Activated T-cell treated with anti-CD3 and anti-CD28 coated beads for 24 hours (primary cell): ENCODE measurements around the gene SCYL2.
A peak's percentile ranks its signal among the peaks of the same experiment; 100 is the strongest.
"Not testable (repeated sequence)": the region's sequence is repeated elsewhere in the genome, so short reads cannot be mapped to it uniquely, and the experiment has no call there.

Source experiments
- DNase-seq: peaks from one replicate; pipeline ENCODE4 v3.0.0-alpha.2; 2020; ENCODE audit warnings: low read depth

The SCYL2 gene, protein sequence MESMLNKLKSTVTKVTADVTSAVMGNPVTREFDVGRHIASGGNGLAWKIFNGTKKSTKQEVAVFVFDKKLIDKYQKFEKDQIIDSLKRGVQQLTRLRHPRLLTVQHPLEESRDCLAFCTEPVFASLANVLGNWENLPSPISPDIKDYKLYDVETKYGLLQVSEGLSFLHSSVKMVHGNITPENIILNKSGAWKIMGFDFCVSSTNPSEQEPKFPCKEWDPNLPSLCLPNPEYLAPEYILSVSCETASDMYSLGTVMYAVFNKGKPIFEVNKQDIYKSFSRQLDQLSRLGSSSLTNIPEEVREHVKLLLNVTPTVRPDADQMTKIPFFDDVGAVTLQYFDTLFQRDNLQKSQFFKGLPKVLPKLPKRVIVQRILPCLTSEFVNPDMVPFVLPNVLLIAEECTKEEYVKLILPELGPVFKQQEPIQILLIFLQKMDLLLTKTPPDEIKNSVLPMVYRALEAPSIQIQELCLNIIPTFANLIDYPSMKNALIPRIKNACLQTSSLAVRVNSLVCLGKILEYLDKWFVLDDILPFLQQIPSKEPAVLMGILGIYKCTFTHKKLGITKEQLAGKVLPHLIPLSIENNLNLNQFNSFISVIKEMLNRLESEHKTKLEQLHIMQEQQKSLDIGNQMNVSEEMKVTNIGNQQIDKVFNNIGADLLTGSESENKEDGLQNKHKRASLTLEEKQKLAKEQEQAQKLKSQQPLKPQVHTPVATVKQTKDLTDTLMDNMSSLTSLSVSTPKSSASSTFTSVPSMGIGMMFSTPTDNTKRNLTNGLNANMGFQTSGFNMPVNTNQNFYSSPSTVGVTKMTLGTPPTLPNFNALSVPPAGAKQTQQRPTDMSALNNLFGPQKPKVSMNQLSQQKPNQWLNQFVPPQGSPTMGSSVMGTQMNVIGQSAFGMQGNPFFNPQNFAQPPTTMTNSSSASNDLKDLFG

DNA sequence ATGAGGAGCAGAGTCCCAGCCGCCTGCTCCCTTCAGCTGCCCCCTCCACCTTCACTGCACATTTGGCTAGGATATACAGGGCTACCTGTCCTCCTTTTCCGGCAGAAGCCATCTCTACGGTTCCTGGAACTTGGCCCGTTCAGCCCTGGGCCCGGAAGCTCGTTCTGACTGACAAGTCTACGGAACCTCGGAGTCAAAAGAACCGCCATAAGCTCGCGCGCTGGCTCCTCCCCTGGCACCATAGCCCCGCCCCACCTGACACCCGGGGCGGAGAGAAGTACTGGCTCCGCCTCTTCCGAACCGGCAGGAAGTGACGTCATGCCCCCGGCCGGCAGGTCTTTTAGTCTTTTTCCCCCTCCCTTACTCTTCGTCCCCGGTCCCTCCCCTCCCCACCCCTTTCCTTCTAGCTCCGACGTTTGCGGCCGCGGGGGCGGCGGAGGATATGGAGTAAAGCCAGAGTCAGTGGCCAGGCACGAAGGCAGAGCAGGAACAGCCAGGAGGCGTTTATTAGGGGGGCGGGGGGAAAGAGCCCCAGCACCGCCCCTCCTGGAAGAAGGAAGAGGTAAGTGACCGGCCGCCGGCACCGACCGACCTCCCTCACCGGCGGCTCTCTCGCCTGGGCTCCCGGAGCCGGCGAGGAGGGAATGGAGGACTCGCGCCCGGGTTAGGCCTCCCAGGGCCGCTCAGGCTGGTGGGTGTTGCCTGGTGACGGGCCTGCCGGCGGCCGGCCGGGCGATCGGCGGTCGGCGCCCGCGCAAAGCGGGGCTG is at the start of gene SCYL2, which contains the start of gene DEPDC4:
TSS of gene SCYL2 (plus strand) at position 343 of the 768 bp plus-strand sequence. CDS start 15,794 bp downstream, outside the sequence.
TSS of gene DEPDC4 (minus strand) at position 245 of the 768 bp plus-strand sequence. CDS start at position 242, 3 bp downstream.
- DNase-seq: peak; percentile 89

DNA sequence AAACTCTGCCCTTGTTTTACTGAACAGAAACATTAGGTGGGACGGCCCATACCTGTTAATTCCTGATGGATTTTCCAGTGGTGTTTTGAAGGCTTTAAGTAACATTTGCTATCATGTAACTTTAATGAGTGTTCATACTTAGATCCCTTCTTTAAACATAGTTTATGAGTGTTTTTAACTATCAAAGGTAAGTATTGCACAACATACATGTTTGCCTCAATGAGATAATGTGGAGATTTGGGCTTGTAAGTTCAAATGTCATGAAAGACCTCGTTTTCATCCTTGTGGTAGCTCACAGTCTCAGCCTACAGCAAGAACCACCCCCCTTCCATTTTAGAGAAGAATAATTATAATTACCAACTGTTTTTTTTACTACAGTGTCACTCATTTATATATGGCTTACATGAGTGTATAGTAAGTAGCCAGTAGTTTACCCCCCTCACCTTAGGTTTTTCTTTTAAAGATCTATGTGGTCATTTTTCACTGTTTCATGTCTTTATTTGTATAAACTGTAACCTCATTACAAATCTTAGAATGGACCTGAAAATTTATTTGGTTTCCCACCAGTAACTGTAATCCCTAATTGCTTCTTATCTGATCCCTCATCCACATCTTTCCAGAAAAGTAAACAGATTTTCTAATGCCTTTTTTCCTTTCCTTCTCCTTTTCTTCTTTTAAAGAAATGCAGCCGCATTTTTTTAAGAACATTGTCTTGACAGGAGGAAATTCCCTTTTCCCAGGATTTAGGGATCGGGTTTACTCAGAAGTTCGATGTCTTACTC is 47.5 kb upstream of the SCYL2 start:
- no peak for DNase-seq

DNA sequence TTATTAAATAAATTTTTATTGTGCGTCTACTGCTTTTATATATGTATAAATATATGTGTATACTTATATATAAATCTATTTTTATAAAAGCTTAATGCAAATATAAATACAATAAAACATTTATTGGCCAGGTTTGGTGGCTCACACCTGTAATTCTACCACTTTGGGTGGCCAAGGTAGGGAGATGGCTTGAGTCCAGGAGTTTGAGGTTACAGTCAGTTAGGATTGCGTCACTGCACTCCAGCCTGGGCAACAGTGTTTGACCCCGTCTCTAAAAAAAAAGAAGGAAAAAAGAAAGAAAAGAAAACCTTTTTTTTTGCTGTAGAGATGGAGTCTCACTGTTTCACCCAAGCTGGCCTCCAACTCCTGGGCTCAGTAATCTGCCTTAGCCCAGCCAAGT is 45.5 kb upstream of the SCYL2 start:
- DNase-seq: no peak

DNA sequence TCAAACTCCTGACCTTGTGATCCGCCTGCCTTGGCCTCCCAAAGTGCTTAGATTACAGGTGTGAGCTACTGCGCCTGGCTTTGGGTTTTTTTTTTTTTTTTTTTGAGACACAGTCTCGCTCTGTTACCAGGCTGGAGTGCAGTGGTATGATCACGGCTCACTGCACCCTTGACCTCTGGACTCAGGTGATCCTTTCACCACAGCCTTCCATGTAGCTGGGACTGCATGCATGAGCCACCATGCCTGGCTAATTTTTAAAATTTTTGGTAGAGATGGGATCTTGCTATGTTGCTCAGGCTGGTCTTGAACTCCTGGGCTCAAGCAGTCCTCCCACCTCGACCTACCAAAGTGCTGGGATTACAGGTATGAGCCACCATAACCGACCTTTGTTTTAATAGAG is 44.8 kb upstream of the SCYL2 start:
- DNase-seq: not testable (repeated sequence)

DNA sequence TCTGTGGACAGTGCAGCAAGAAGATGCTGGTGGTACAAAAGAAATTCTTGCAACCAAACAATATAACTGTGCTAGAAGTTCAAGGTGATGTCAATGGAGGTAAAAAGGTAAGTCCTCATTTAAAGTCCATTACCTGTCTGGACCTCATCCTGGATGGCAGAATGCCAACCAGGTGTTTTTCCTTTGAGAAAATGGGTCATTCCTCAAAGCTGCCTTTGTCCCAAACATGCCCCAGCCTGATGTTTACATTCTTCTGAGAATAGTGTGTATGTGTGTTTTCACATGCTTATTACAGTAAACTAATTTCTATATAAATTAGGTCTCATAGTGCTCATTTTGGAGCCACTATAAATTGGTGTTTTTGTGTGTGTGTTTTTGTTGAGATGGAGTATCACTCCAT is 41.5 kb upstream of the SCYL2 start:
- DNase-seq: no peak

DNA sequence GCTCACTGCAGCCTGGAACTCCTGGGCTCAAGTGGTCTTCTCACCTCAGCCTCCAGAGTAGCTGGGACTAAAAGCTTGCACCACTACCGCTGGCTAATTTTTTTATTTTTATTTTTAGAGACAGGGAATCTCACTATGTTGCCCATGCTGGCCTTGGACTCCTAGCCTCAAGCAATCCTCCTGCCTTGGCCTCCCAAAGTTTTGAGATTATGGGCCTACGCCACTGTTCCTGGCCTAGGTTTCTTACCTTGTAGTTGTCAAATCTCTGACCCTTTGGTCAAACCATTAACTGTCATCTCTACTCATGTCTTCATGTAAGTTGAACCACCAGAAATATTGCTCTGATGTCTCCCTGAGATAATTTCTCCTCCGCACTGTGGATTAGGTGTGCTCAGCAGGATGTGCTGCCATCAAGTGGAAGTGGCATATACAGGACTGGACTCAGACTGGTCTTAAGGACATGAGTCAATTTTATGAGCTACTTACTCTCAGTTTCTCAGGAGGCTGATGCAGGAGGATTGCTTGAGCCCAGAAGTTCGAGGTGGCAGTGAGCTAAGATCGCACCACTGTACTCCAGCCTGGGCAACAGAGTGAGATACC is 37.8 kb upstream of the SCYL2 start:
- DNase-seq: no peak

DNA sequence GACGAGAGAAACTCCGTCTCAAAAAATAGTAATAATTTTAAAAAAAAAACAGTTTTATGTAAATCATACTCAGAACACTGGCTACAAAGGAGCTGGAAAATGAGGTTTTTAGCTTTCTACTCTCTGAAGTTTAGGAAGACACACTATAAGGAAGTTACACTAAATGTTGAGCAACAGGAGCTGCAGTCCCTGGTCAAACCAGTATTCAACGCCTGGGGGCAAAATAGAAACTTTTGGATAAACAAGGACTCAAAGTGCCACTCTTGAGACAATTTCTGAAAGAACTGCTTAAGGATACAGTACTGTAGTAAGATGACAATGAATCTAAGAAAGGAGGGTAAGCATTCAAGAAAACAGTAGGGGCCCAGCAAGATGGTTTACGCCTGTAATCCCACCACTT is 37.1 kb upstream of the SCYL2 start:
- DNase-seq: no peak

DNA sequence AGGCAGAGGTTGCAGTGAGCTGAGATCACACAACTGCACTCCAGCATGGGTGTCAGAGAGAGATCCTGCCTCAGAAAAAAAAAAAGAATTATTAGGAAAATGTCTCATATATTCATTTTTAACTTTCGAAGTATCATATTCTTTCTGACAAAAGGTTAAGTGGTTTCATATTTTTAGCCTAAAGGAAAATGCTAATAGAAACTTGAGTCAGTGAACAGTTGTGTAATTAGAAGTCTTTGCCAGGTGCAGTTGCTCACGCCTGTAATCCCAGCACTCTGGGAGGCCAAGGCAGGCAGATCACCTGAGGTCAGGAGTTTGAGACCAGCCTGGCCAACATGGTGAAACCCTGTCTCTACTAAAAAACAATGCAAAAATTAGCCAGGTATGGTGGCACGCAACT is 35.1 kb upstream of the SCYL2 start:
- not testable (repeated sequence) for DNase-seq

DNA sequence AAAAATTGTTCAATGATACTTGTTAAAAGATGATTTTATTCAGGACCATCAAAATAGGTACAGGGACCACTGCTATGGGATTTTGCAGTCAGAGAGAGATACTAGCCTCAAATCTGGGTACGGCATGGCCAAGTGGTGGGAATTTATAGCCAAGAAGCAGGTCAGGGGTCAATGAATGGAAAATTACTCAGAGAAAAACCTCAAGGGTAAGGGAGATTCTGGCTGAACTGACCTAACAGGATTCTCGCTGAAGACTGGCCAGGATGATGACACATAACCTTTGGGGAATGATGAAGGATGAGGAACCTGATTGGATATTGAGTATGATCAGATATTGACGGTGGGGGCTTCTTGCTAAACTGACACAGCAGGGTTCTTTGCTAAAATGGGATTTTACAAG is 32.8 kb upstream of the SCYL2 start:
- DNase-seq: no peak

DNA sequence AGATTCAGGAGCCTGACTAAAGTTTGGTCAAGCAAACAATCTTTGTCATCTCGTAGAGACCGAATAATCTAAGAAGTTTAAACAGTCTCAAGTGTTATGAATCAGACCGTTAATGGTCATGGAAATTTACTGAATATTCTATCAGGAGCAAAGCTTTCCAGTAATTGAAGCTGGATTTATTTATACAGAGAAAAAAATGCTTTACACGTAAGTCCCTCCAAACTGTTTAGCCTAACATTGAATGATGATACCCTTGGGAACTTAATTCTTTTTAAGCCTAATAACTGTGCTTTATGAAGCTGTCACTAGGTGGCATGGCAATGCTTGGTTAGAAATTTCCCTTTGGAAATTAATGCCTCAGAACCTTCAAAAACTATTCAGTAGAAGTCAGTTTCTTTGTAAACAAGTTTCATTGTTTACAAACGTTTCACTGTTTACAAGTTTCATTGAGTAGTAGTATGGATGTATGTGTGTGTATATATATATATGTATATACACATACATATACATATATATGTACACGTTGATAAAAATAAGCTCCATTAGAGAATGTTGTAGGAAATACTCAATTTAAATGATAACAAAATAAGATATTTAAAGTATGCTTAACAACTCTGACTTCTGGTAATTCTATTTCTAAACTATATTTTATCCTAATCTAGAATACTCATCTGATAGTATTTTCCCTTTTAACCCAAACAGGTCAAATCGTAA is 32.2 kb upstream of the SCYL2 start:
- no peak for DNase-seq

DNA sequence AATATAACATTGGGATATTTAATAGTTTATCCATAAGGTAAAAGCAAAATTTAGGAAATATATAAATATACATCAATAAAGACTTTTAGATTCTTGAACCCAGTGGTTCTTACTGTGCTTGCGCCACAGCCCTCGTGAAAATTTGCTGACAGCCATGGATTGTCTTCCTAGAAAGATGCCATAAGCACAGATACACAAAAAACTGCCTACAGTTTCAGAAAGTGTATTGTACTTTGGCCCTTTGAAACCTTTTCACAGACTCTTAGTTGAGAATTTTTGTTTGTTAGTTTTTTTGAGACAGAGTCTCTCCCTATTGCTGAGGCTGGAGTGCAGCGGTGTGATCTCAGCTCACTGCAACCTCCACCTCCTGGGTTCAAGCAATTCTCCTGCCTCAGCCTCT is 28.2 kb upstream of the SCYL2 start:
- no peak for DNase-seq

DNA sequence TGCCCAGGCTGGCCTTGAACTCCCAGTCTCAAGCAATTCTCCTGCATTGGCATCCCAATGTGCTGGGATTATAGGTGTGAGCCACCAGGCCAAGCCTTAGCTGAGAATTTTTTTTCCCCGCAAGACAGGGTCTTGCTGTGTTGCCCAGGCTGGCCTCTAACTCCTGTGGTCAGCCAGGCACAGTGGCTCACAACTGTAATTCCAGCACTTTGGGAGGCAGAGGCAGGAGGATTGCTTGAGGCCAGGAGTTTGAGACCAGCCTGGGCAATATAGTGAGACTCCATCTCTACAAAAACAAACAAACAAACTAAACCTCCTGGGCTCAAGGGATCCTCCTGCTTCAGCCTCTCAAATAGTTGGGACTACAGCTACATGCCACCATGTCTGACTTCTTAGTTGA is 27.4 kb upstream of the SCYL2 start:
- no peak for DNase-seq

DNA sequence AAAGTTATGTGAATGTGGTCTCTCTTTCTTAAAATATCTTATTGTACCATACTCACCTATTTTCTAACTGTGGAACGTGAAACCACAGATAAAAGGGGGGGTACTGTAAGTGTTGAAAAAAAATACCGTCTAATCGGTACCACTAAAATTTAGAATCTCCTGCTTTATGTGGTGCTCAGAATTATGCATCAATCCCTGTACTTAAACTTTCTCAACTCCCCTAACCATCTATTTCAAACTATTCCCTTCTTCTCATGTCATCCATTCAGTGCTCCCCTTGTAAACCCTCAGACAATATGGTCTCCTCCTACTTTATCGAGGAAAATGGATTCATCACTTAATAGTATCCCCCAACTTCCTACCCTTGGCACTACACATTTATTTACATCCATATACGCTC is 23.8 kb upstream of the SCYL2 start:
- DNase-seq: no peak

DNA sequence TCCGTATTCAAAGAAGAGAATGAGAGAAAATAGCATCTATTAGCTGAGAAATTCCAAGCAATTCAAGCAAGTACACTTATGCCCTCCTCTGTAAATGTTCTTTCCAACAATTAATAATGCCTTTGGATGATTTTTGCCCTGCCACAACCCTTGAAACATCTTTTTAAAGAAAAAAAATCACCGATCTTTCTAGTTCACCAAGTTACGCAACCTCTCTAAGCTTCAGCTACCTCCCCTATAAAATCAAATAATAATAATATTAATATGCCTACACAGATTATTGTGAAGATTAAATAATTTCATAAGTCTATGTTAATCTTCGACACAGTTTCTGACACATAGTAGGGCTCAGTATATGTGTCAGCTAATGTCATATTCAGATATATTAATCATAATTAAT is 19.2 kb upstream of the SCYL2 start:
- no peak for DNase-seq

DNA sequence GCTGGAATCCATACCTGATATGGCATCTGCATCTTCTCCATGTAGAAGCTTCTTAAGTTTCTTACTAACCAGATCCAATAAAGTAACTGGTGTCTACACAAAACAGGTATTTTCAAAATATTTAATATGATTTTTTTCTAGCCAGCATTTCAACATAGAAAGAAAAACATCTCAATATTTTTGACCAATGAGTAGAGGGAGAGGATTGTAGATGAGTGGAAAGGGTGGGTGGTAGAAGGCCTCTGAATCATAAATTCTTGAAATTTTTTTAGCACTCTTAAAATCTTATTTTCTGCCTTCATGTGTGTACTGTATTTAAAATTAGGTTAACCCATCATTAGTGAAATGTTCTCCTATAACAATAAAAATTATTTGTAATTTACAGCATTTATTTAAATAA is 18.1 kb upstream of the SCYL2 start:
- DNase-seq: no peak

DNA sequence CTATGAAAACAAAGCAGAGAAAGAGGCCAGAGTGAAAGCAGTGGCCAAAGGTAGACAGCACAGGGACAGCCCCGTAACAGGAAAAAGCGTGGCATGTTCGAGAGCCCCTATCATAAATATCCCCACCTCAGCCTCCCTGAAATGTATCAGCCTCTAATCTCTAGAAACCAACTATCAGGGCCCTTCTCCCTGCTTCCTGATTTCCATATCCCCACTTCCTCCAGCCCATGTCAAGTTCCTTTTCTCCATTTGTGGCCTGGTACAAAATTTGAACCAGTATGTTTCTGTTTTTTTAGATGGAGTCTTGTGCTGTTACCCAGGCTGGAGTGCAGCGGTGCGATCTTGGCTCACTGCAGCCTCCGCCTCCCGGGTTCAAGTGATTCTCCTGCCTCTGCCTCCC is 17.0 kb upstream of the SCYL2 start:
- no peak for DNase-seq

DNA sequence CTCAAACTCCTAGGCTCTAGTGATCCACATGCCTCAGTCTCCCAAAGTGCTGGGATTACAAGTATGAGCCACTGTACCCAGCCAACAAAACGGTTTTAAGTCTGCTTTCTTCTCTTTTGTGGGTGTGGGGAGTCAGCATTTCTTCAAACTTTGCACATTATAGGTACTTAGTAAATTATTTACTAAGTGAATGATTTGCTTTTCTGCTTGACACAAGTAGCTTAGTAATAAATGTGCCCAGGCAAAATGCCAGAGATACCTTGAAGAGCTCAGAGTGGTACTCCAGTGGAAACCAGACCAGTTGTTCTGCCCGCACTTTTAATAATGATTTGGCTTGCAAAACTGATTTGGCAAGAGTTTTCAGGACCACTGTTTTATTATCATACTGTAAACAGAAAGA is 15.1 kb upstream of the SCYL2 start:
- DNase-seq: no peak

DNA sequence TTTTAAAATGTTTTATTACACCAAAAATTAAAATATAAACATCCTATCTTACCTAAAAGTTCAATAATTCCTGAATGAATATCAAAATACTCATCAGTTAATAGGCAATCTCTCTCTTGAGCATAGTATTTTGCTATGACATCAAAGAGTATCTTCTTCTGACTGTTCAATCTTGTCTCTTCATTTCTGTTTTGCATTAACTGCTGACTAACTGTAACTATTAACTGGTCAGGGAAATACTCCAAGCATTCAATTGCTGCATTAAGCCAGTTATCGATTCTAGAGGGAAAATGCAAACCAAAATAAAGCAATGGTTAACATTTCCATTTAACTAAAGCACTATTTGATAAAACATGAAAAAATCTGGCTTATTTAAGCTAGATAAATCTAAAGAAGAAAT is 13.5 kb upstream of the SCYL2 start:
- no peak for DNase-seq

DNA sequence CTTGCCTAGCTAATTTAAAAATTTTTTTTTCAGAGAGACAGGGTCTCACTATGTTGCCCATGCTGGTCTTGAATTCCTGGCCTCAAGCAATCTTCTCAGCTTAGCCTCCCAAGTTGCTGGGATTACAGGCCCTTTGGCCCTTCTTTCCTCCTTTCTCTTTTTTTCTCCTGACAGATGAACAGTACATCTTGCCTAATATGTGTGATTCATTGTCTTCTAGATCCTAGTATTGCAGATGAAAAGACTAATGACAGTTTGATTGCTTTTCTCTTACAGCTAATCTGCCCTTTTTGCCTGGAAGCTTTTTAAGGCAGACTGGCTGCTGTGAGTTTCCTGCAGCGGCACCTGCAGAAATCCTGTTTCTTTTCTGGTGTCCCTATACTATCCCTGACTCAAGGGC is 12.1 kb upstream of the SCYL2 start:
- DNase-seq: no peak

DNA sequence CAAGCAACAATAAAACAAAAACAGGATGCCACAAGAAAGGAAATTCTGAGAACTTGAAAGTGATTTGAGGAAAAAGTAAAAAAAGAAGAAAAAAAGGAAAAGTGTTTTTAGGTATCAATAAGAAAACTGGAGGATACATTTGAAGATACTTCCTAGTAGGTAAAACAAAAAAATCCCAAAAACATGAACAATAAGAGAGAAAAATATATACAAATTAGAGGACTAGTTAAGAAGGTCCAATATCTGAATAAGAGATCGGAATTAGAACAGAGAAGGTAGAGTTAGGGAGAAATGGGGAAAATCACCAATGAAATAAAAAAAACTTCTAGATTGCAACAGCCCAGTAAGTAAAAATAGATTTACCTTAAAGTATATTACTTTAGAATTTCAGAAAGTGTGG is 8.8 kb upstream of the SCYL2 start:
- DNase-seq: no peak
